NCI-H82 treated with DMSO at 0.1 percent for 48 hours (cell line): ENCODE results near the gene IDI2.
A peak's percentile ranks its signal among the peaks of the same experiment; 100 is the strongest.
"Not testable (repeated sequence)": the region's sequence is repeated elsewhere in the genome, so short reads cannot be mapped to it uniquely, and the experiment has no call there.

ENCODE experiments used
- DNase-seq: peaks from one replicate; lab custom pipeline; 2025; ENCODE audit not compliant: unreplicated experiment; lab: John Stamatoyannopoulos, UW

Gene IDI2

GRCh38 chr10:1009947-1010346 is 15.7 kb downstream of the IDI2 start:
- DNase-seq = not testable (repeated sequence)

- no peak for DNase-seq
These were observed 16.6 kb downstream of the IDI2 start for GRCh38 chr10:1009071-1009494.

GRCh38 chr10:1007583-1007982 is 18.1 kb downstream of the IDI2 start:
- no peak for DNase-seq

- no peak for DNase-seq
These were observed 19.1 kb downstream of the IDI2 start for GRCh38 chr10:1006573-1006972.

- DNase-seq = no peak
These were observed 21.6 kb downstream of the IDI2 start for GRCh38 chr10:1003884-1004670.

- no peak for DNase-seq
These were observed 23.1 kb downstream of the IDI2 start for GRCh38 chr10:1002425-1003006.

GRCh38 chr10:997266-998022 is 28.2 kb downstream of the IDI2 start:
- no peak for DNase-seq

GRCh38 chr10:996031-996430 is 29.6 kb downstream of the IDI2 start:
- DNase-seq = no peak

GRCh38 chr10:995559-995926 is 30.1 kb downstream of the IDI2 start:
- DNase-seq = no peak

GRCh38 chr10:994836-995558 is 30.7 kb downstream of the IDI2 start:
- DNase-seq = no peak

GRCh38 chr10:992871-993270 is 32.8 kb downstream of the IDI2 start:
- no peak for DNase-seq

GRCh38 chr10:992467-992866 is 33.2 kb downstream of the IDI2 start:
- DNase-seq = no peak

- no peak for DNase-seq
These were observed 34.9 kb downstream of the IDI2 start for GRCh38 chr10:990808-991207.

- no peak for DNase-seq
These were observed 36.8 kb downstream of the IDI2 start for GRCh38 chr10:988667-989545.

- peak; percentile 82 for DNase-seq
These were observed 37.6 kb downstream of the IDI2 start, which contains the start of gene GTPBP4 for GRCh38 chr10:987870-988666. TSS of gene GTPBP4 (plus strand) at chr10:988434. CDS start at chr10:988480, 46 bp downstream.

GRCh38 chr10:987620-987869 is 38.1 kb downstream of the IDI2 start:
- no peak for DNase-seq

- no peak for DNase-seq
These were observed 38.6 kb downstream of the IDI2 start for GRCh38 chr10:986881-987619.

GRCh38 chr10:986137-986825 is 39.4 kb downstream of the IDI2 start:
- no peak for DNase-seq

GRCh38 chr10:985361-985760 is 40.3 kb downstream of the IDI2 start:
- no peak for DNase-seq
